Measurements from ENCODE around the gene NTM. TPM values are rescaled to one million over a fixed set of nuclear protein-coding genes. Genes with fewer than 3 reads are reported as not detected.

The NTM gene
- total RNA-seq, 1 donor: 52.2 TPM

DNA sequence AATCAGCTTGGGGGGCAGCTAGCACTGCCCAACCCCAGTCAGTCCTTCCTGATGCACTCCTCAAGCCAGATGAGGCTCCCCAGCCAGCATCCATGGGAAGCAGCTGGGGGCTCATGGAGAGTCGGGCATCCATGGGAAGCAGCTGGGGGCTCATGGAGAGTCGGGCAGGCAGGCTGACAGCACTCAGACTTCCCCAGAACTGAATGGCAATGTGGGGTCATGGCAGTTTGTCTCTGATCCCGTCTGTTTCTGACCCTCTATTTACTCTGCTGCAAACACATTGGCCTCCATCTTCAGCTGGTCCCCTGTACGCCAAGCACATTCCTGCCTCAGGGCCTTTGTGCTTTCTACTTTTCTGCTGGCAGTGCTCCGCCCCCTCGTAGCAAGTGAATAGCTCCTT lies 314.8 kb downstream of the NTM start:
- no peak for TF ChIP-seq CTCF (IDR thresholded peaks at IDR 0.05; ENCODE audit: insufficient read depth, low read length)
- H3K4me3 ChIP-seq (ENCODE audit: low read depth, low read length): no peak overlapping the region
- DNase-seq (ENCODE audit: low read depth): no peak

- no peak for DNase-seq (ENCODE audit: low read depth)
- H3K4me3 ChIP-seq (ENCODE audit: low read depth, low read length): no peak overlapping the region
These were observed 315.5 kb downstream of the NTM start for GRCh38 chr11:131685906-131686305.

DNA sequence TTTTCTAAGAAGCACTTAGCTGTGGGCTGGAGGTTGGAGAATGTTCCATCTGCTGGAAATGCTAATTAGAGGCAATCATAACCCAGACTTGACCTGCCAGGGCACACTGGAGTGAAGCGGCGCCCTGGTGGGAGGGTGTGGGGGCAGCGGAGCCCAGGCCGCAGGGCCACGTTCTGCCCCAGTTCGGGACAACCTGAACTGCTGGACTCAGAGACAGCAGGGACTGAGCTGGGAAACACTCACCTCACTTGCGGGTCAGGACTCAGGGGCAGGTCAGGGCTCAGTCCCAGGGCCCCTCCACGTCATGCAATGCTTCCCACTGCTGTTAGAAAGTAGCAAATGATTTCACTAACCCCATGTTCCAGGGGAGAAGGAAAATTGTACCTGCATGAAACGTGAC lies 316.4 kb downstream of the NTM start:
- no peak for TF ChIP-seq CTCF (IDR thresholded peaks at IDR 0.05; ENCODE audit: insufficient read depth, low read length)
- no peak for DNase-seq (ENCODE audit: low read depth)
- no peak overlapping the region for H3K4me3 ChIP-seq (ENCODE audit: low read depth, low read length)

More at GRCh38 chr11:131685906-131686305, 315.5 kb downstream of the NTM start:
- no peak for TF ChIP-seq CTCF (IDR thresholded peaks at IDR 0.05; ENCODE audit: insufficient read depth, low read length)

- no peak overlapping the region for H3K4me3 ChIP-seq (ENCODE audit: low read depth, low read length)
- no peak for DNase-seq (ENCODE audit: low read depth)
- TF ChIP-seq CTCF (IDR thresholded peaks at IDR 0.05; ENCODE audit: insufficient read depth, low read length): no peak
These were observed 317.1 kb downstream of the NTM start for GRCh38 chr11:131687291-131688047.

DNA sequence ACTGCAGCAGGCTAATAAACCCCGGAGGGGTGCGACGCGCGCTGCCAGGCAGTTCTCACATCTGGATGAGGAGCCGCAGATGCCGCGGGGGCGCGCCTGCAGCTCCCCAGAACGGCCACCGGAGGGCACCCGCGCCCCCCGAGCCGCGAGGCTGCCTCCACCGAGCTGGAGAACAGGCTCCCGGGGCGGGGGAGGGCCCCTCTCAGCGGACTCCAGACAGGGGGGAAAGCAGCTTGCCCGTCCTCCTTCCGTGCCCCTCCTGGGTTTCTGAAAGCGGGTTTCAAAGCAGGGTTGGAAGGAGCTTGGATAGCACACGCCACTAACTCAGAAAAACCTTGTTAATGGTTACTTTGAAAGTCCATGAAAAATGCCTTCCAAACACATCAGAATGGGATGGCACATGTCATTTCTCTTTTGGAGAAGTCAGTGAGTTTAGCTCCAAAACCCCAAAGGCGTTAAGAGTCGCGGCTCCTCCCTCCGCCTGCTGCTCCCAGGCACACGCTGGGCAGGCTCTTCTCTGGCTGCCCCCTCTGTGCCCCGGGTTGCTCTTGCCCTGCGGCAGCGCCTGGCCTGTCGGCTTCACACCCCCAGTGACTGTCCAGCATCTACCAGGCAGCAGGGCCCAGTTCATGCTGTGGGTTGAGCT lies 317.8 kb downstream of the NTM start:
- peak; percentile 48 for DNase-seq (ENCODE audit: low read depth)
- H3K4me3 ChIP-seq (ENCODE audit: low read depth, low read length): peak overlapping the region; percentile 48
- TF ChIP-seq CTCF (IDR thresholded peaks at IDR 0.05; ENCODE audit: insufficient read depth, low read length): peak; percentile 74

GRCh38 chr11:131689049-131689925 lies 318.9 kb downstream of the NTM start:
- DNase-seq (ENCODE audit: low read depth): no peak
- TF ChIP-seq CTCF (IDR thresholded peaks at IDR 0.05; ENCODE audit: insufficient read depth, low read length): no peak
- H3K4me3 ChIP-seq (ENCODE audit: low read depth, low read length): no peak overlapping the region

Measured in fibroblast of the aortic adventitia (primary cell).